ENCODE data around the gene SLC7A14. TPM values are rescaled to one million over a fixed set of nuclear protein-coding genes. Genes with fewer than 3 reads are reported as not detected.

The SLC7A14 gene
- total and polyA plus RNA-seq, 2 donors (not counting 3 experiments of a cell fraction or from before 2014, with no cell fraction given): 0.07 to 0.57 TPM

- dilution Hi-C loops (cut with MboI; ENCODE audit: extremely low pct_ligation_motif_present, low sequenced_read_pairs) (no loop called here), intact Hi-C loops (cut with micrococcal nuclease) (no loop called here)
- Histone ChIP-seq H2AFZ (ENCODE audit: low read depth, low read length) (no peak overlapping the region), H3K4me2 (ENCODE audit: insufficient read depth, low read length) (no peak overlapping the region), H3K4me1 (ENCODE audit: control insufficient read depth, extremely low read depth, insufficient read depth, low read length) (peaks cover 13% of the 10 kb centered on the region), H3K9ac (replicated peaks; ENCODE audit: extremely low read depth, insufficient read depth, low read length) (no peak overlapping the region), H3K79me2 (ENCODE audit: control insufficient read depth, insufficient read depth, low read length) (peaks cover 13% of the 10 kb centered on the region), H3K36me3 (ENCODE audit: control insufficient read depth in 2 of 2, extremely low read depth in 1 of 2, insufficient read depth in 2 of 2, low read length in 2 of 2) (peaks cover 6 to 18% of the 10 kb centered on the region in 2 experiments), H3K4me3 (replicated peaks in 1 of 3; ENCODE audit: insufficient read depth in 1 of 3, low read depth in 1 of 3, low read length in 3 of 3) (no peak overlapping the region), H3K27ac (ENCODE audit: insufficient read depth, low read depth, low read length) (no peak overlapping the region), H3K9me3 (replicated peaks; ENCODE audit: control insufficient read depth, insufficient read depth, low read length) (no peaks in the 10 kb centered on the region), H3K27me3 (ENCODE audit: control insufficient read depth in 2 of 2, insufficient read depth in 2 of 2, low read length in 2 of 2) (no peaks in the 10 kb centered on the region), H3K9me1 (replicated peaks; ENCODE audit: control insufficient read depth, extremely low read depth, insufficient read depth, low read length) (no peaks in the 10 kb centered on the region), H4K20me1 (replicated peaks; ENCODE audit: control insufficient read depth, extremely low read depth, insufficient read depth, low read length) (no peaks in the 10 kb centered on the region)
- no peak for DNase-seq (ENCODE audit: low read depth, low spot score)
- POLR2A ChIA-PET: no interaction called here
- TF ChIP-seq FOS (IDR thresholded peaks at IDR 0.05; ENCODE audit: borderline replicate concordance, insufficient read depth, low read length) (no peak), POLR2AphosphoS5 (IDR thresholded peaks at IDR 0.05; ENCODE audit: insufficient read depth, low read depth, low read length) (no peak), MYC (IDR thresholded peaks at IDR 0.05; ENCODE audit: low read depth, low read length) (no peak), CTCF (IDR thresholded peaks at IDR 0.05; ENCODE audit: extremely low read depth in 1 of 2, insufficient read depth in 1 of 2, low read depth in 1 of 2, low read length in 2 of 2) (no peak), POLR2A (IDR thresholded peaks at IDR 0.05; ENCODE audit: low read depth, low read length) (no peak), GATA2 (IDR thresholded peaks at IDR 0.05; ENCODE audit: insufficient read depth, insufficient read length, low read depth, low read length) (no peak)
- TF ChIP-seq, protein P1, sequence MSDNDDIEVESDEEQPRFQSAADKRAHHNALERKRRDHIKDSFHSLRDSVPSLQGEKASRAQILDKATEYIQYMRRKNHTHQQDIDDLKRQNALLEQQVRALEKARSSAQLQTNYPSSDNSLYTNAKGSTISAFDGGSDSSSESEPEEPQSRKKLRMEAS (IDR thresholded peaks at IDR 0.05; ENCODE audit: insufficient read depth, insufficient read length): no peak
- no TSS peak for BruUV-seq (replicated peaks)
- FAIRE-seq: no peak
- CTCF ChIA-PET: interaction anchor here (1.3 to 2.9 kb wide), 5 partner anchors 12 to 412 kb away, joined by 3 to 25 read pairs (median 6); no protein-coding TSS in a partner anchor
These were observed 149.2 kb downstream of the SLC7A14 start for GRCh38 chr3:170436697-170437096.
